Measurements from ENCODE around the gene GRID1.

The GRID1 gene

DNA sequence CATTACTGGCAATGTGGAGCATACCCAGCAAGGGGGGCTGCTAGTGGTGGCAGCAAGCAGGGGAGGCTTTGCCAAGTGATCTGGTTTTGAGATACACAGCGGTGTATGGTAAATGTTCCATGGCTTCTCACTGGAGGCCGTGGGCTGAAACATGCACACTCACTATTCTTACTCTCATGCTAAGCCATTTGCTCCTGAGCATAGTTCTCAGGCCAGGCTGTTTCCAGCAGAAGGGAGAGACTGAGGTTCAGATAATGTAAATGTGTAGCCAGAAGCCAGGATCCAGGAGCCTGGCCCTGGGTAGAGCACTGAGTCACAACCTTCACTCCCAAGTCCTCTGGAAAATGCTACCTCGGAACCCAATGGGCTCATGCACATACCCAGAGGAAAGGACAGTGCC is 757.9 kb downstream of the GRID1 start:
- no peak for DNase-seq (ENCODE audit: insufficient read length, low spot score)
- TF ChIP-seq PAX5 (IDR thresholded peaks at IDR 0.05; ENCODE audit: insufficient read depth, low read length, severe bottlenecking) (no peak), POU2F2 (IDR thresholded peaks at IDR 0.05; ENCODE audit: low read depth, low read length) (no peak), SPI1 (IDR thresholded peaks at IDR 0.05; ENCODE audit: low read depth, low read length) (no peak), TAF1 (IDR thresholded peaks at IDR 0.05; ENCODE audit: low read depth, low read length) (no peak)
- FAIRE-seq: no peak

DNA sequence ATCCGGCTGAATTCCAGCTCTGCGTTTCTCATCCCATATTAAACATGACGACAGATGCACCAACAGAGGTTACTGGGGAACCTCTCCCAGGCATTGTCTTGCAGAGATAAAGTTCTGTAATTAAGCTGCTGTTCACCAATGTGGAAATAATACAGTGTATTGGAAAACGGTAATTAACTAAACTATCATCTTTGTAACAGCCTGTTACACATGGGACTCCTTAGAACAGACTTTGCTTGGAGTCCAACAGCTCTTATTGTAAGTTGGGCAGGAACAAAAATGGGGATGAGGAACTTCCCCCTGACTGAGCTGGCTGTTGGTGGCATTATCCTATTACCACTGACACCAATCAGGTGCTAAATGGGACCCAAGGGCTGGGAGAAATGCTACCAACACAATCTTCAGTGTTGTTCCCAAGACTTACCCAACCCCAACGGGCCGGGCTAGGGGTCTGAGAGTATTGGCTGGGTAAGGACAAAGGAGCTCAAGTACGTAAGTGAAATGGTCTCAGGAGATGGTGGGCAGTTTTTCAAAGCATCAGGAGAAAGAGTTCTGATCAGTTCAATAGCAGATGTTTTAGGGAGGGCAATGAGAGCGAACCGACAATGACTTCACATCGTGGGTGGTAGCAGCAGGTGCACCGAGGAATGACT is 759.4 kb downstream of the GRID1 start:
- DNase-seq (ENCODE audit: insufficient read length, low spot score) (no peak), FAIRE-seq (no peak)
- TF ChIP-seq PAX5 (IDR thresholded peaks at IDR 0.05; ENCODE audit: insufficient read depth, low read length, severe bottlenecking) (no peak), TAF1 (IDR thresholded peaks at IDR 0.05; ENCODE audit: low read depth, low read length) (no peak), POLR2A (IDR thresholded peaks at IDR 0.05; ENCODE audit: low read depth, low read length) (no peak), SPI1 (IDR thresholded peaks at IDR 0.05; ENCODE audit: low read depth, low read length) (no peak), POU2F2 (IDR thresholded peaks at IDR 0.05; ENCODE audit: low read depth, low read length) (no peak), POLR2AphosphoS5 (IDR thresholded peaks at IDR 0.05; ENCODE audit: low read depth, low read length) (no peak)

DNA sequence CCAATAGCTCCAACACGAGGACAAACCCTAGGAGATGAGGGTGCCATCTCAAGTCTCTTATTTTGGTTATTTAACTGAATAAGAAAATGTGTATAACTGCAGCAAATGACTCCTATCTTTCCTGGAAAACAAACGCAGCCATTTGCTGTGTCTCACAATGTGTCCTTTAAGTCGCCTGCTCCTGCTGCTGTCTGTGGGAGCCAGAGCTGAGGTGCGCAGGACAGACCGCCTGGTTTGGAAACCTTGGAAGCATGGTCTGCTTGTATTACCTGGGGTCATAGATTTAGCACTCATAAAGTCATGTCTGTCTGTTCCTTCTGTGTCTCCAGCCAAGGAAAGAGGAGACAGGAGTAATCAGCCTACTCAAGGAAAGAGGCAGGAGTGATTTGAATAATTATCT is 760.2 kb downstream of the GRID1 start:
- no peak for TF ChIP-seq PAX5 (IDR thresholded peaks at IDR 0.05; ENCODE audit: insufficient read depth, low read length, severe bottlenecking)
- no peak for TF ChIP-seq POLR2A (IDR thresholded peaks at IDR 0.05; ENCODE audit: low read depth, low read length)
- no peak for TF ChIP-seq POLR2AphosphoS5 (IDR thresholded peaks at IDR 0.05; ENCODE audit: low read depth, low read length)
- TF ChIP-seq POU2F2 (IDR thresholded peaks at IDR 0.05; ENCODE audit: low read depth, low read length): no peak
- no peak for TF ChIP-seq TAF1 (IDR thresholded peaks at IDR 0.05; ENCODE audit: low read depth, low read length)
- TF ChIP-seq SPI1 (IDR thresholded peaks at IDR 0.05; ENCODE audit: low read depth, low read length): no peak
- DNase-seq (ENCODE audit: insufficient read length, low spot score): no peak
- no peak for FAIRE-seq

DNA sequence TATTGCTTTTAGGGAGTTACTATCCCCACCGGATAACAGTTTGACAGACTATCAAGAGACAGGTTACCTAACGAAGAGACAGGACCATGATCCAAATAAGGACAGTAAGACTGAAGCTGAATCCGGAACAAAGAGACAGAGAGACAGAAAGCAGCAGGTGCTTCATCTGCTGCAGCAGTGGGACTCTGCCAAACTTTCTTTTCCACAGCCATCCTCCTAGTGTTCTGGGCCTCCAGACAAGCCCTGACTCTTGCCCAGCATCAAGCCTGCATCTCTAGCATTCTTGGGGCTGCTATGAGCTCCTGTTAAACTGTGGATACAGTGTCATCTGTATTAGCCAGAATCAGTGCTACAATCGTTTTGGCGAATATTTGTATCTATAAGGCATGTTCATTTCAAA is 761.7 kb downstream of the GRID1 start:
- TF ChIP-seq SPI1 (IDR thresholded peaks at IDR 0.05; ENCODE audit: low read depth, low read length): no peak
- no peak for TF ChIP-seq POU2F2 (IDR thresholded peaks at IDR 0.05; ENCODE audit: low read depth, low read length)
- no peak for TF ChIP-seq TAF1 (IDR thresholded peaks at IDR 0.05; ENCODE audit: low read depth, low read length)
- TF ChIP-seq PAX5 (IDR thresholded peaks at IDR 0.05; ENCODE audit: insufficient read depth, low read length, severe bottlenecking): no peak
- no peak for TF ChIP-seq POLR2AphosphoS5 (IDR thresholded peaks at IDR 0.05; ENCODE audit: low read depth, low read length)
- no peak for TF ChIP-seq POLR2A (IDR thresholded peaks at IDR 0.05; ENCODE audit: low read depth, low read length)
- FAIRE-seq (no peak), DNase-seq (ENCODE audit: insufficient read length, low spot score) (no peak)

DNA sequence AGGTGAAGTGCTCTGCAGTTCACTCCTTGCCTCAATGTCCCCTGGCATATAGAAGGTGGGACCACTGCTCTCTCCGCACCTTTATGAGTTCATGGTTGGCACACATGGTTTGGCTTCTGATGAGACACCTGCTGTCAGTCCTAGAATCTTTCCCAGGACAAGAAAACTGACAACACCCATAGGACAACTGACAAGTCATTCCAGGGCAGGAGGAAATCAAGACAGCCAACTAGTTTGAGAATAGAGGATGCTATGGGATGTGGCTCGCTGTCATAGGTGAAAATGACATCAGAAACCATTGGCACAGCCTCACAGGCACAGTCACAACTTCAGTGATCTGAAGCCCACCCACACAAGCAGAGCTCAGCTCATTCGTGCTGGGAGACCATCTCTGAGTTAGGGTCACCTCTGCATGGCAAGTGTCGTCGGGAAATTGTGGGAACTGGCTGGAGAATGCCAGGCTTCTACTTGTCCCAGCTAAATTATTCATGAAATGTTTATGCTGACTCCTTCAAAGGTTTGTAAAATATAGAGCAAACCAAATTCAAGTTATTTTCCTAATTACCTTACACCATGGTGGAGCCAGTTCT is 762.4 kb downstream of the GRID1 start:
- TF ChIP-seq POLR2A (IDR thresholded peaks at IDR 0.05; ENCODE audit: low read depth, low read length): no peak
- TF ChIP-seq POU2F2 (IDR thresholded peaks at IDR 0.05; ENCODE audit: low read depth, low read length): no peak
- no peak for TF ChIP-seq PAX5 (IDR thresholded peaks at IDR 0.05; ENCODE audit: insufficient read depth, low read length, severe bottlenecking)
- no peak for DNase-seq (ENCODE audit: insufficient read length, low spot score)
- no peak for FAIRE-seq

DNA sequence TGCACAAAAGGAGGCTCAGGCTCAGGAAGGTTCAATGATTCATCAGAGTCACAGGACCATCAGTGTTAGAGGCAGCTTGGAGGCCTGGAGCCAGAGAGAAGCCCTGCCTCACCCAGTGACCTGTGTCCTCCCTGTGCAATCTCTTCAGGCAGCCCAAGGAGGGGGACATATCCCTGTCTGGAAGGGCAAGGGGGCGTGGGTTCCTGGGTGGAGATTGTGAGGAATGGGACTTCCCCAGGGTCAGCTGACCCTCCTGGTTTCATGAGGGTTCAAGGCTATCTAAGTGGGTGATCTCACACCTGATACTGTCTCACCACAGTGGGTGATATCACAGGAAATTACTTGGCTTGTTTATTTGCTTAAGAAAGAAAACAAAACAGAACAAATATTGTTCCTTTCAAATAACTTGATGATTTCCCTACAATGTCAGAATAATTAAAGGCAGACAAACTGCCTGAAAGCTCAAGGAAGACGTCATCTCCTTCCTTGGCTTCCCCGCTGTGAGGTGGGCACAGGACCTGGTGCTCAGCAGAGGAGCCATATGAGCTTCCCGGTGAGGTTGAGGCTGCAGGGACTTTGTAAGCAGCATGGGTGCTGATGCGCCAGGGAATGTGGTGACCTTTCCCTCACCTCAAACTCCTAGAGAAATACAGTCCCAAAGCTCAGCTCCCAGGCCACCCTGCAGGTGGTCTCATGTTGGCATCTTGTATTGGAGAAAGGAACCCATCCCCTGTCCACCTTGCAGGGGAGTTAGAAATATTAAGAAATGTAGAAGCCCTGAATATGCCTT is 763.2 kb downstream of the GRID1 start:
- FAIRE-seq (no peak), DNase-seq (ENCODE audit: insufficient read length, low spot score) (no peak)
- no peak for TF ChIP-seq SPI1 (IDR thresholded peaks at IDR 0.05; ENCODE audit: low read depth, low read length)
- no peak for TF ChIP-seq POLR2A (IDR thresholded peaks at IDR 0.05; ENCODE audit: low read depth, low read length)
- TF ChIP-seq POLR2AphosphoS5 (IDR thresholded peaks at IDR 0.05; ENCODE audit: low read depth, low read length): no peak
- no peak for TF ChIP-seq PAX5 (IDR thresholded peaks at IDR 0.05; ENCODE audit: insufficient read depth, low read length, severe bottlenecking)
- TF ChIP-seq TAF1 (IDR thresholded peaks at IDR 0.05; ENCODE audit: low read depth, low read length): no peak
- no peak for TF ChIP-seq POU2F2 (IDR thresholded peaks at IDR 0.05; ENCODE audit: low read depth, low read length)

DNA sequence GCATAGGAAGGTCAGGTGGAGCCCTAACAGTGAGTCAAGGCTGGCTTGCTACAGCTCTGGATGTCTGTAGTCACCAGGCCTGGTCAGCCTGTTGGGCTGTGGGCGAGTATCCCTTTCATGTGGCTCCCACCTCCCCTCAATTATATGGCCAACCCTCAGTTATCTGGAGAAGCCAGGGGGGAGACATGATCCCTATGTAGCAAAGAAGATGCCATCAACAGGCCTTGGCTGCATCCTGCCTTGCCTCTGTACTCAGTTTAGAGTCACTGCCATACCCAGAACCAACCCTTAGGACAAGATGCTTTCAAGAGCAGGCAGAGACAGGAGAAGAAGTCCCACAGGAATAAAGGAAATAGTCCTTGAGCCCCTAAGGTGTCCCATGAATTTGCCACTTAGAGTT is 763.9 kb downstream of the GRID1 start:
- TF ChIP-seq POU2F2 (IDR thresholded peaks at IDR 0.05; ENCODE audit: low read depth, low read length) (no peak), PAX5 (IDR thresholded peaks at IDR 0.05; ENCODE audit: insufficient read depth, low read length, severe bottlenecking) (no peak), TAF1 (IDR thresholded peaks at IDR 0.05; ENCODE audit: low read depth, low read length) (no peak), POLR2A (IDR thresholded peaks at IDR 0.05; ENCODE audit: low read depth, low read length) (no peak), SPI1 (IDR thresholded peaks at IDR 0.05; ENCODE audit: low read depth, low read length) (no peak), POLR2AphosphoS5 (IDR thresholded peaks at IDR 0.05; ENCODE audit: low read depth, low read length) (no peak)
- no peak for DNase-seq (ENCODE audit: insufficient read length, low spot score)

DNA sequence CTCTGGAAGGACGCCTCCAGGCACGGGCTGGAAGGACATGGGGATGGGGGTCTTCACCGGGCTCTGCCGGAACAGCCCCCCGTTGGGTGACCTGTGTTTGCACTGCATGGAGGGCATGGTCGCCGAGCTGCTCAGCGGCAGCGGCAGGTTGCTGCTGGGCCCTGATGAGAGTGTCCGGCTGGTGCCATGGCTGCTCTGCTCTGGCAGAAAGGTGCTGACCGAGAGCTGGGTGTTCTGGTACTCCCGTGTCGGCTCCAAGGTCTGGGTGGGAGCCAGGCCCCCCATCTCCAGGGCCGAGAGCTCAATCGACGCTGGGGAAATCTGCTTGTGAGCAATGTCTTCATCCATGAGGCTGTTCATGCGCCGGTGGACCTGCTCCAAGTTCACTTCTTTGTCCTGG is 764.3 kb downstream of the GRID1 start:
- DNase-seq (ENCODE audit: insufficient read length, low spot score) (no peak), FAIRE-seq (no peak)
- TF ChIP-seq POU2F2 (IDR thresholded peaks at IDR 0.05; ENCODE audit: low read depth, low read length) (no peak), PAX5 (IDR thresholded peaks at IDR 0.05; ENCODE audit: insufficient read depth, low read length, severe bottlenecking) (no peak), POLR2A (IDR thresholded peaks at IDR 0.05; ENCODE audit: low read depth, low read length) (no peak), POLR2AphosphoS5 (IDR thresholded peaks at IDR 0.05; ENCODE audit: low read depth, low read length) (no peak), TAF1 (IDR thresholded peaks at IDR 0.05; ENCODE audit: low read depth, low read length) (no peak), SPI1 (IDR thresholded peaks at IDR 0.05; ENCODE audit: low read depth, low read length) (no peak)

More for the DNA sequence above, 763.9 kb downstream of the GRID1 start:
- FAIRE-seq: no peak

DNA sequence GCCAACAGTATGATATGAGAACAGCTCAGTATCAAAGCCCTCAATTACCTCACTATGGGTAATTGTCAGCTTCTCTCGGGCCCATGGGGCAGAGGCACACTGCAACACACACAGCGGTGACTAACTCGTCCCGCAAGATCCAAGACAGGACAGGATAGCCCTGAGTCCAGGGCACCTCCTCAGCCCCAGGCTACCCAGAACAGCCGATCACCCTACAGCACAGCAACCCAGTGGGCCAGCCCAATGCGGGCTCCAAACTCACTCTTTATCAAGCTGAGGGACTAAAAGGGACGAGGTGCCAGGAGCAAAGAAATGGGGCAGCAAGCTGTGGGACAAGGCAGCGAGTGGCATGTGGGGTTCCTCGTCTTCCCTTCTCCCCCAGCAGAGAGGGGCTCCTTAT is 765.1 kb downstream of the GRID1 start:
- TF ChIP-seq PAX5 (IDR thresholded peaks at IDR 0.05; ENCODE audit: insufficient read depth, low read length, severe bottlenecking): no peak
- TF ChIP-seq TAF1 (IDR thresholded peaks at IDR 0.05; ENCODE audit: low read depth, low read length): no peak
- no peak for TF ChIP-seq POLR2AphosphoS5 (IDR thresholded peaks at IDR 0.05; ENCODE audit: low read depth, low read length)
- TF ChIP-seq SPI1 (IDR thresholded peaks at IDR 0.05; ENCODE audit: low read depth, low read length): no peak
- TF ChIP-seq POLR2A (IDR thresholded peaks at IDR 0.05; ENCODE audit: low read depth, low read length): no peak
- no peak for TF ChIP-seq POU2F2 (IDR thresholded peaks at IDR 0.05; ENCODE audit: low read depth, low read length)
- no peak for FAIRE-seq
- no peak for DNase-seq (ENCODE audit: insufficient read length, low spot score)

All from GM12891 (cell line).